LNCAP (cell line): ENCODE data around the gene SLC35D2.

ENCODE experiments used
- TF ChIP-seq, protein P1 (sequence below): fragments of 450-650 bp; IDR thresholded peaks from 2 replicates; pipeline ENCODE4 v1.5.1; 2017; ENCODE audit warnings: mild to moderate bottlenecking

Gene SLC35D2

DNA sequence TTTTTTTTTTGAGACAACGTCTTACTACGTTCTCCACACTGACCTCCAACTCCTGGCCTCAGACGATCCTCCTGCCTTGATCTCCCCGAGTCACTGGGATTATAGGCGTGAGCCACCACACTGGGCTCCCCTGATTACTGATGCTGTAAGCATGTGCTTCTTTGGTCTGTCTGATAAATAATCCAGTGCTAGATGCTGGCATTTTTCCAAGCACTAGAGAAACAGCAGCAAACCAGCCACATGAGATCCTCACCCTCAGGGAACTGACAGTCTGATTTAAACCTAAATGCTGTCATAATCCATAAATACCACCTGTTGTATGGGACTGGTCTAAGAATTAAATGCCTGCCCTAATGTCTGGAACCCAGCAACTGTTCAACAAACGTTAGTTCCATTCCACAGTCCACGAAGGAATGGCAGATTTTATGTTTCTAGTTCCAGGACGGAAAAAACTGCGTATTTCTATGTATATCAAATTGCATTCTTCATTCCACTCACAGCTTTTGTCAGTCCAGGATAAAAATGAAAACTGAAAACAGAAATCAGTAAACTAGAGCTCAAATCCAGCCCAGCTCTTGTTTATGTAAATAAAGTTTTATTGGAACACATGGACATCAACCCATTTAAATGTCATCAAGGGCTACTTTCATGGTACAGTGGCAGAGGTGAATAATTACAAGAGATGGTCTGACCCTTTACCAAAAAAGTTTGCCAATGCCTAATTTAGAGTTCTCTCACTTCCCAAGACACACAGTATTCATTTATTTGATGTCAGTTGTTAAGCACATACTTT, 20.1 kb downstream of the SLC35D2 start:
- TF ChIP-seq, protein P1, sequence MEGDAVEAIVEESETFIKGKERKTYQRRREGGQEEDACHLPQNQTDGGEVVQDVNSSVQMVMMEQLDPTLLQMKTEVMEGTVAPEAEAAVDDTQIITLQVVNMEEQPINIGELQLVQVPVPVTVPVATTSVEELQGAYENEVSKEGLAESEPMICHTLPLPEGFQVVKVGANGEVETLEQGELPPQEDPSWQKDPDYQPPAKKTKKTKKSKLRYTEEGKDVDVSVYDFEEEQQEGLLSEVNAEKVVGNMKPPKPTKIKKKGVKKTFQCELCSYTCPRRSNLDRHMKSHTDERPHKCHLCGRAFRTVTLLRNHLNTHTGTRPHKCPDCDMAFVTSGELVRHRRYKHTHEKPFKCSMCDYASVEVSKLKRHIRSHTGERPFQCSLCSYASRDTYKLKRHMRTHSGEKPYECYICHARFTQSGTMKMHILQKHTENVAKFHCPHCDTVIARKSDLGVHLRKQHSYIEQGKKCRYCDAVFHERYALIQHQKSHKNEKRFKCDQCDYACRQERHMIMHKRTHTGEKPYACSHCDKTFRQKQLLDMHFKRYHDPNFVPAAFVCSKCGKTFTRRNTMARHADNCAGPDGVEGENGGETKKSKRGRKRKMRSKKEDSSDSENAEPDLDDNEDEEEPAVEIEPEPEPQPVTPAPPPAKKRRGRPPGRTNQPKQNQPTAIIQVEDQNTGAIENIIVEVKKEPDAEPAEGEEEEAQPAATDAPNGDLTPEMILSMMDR = no peak

DNA sequence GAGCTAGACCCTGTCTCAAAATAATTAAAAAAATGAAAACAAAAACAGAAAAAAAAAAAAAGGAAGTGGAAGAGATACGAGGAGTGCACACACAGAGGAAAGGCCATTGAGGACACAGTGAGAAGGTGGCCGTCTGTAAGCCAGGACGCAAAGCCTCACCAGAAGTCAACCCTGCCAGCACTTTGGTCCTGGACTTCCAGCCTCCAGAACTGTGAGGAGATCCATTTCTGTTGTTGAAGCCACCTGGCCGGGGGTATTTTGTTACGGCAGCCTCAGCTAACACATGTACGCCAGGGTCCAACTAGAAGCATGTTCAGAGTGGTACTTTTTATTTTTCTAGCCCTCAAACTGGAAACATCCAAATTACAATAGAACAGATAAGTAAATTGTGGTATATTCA, 21.8 kb downstream of the SLC35D2 start:
- TF ChIP-seq, protein P1 = no peak

DNA sequence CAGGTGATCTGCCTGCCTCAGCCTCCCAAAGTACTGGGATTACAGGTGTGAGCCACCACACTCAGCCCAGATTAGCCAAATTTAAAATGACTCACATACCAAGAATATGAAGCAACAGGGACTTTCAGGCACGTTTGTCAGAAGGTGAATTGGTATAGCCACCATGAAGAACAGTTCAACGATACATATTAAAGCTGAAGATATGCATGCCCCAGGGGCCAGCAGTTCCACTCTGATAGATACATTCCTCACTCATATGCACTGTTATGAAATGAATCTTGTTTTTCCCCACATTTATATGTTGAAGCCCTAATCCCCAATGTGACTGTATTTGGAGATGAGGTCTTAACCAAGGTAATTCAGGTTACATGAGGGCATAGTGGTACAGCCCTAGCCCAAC, 22.5 kb downstream of the SLC35D2 start:
- TF ChIP-seq, protein P1 = no peak

DNA sequence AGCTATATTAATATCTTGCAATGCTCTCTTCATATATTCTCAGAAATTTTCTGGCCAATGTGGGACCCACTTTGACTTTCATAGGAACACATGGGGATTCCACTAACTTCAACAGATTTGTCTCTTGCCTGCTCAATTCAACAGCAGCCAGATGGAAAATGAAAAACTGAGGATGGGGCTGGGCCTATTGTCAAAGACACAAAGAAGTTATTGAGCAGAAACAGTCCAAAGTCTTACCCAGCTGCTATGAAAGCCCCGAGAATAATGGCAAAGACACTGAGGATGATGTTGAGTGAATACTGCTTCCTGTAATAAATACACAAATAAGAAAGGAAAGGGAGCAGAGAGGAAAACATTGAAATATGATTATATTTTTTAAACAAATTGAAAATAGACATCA, 32.6 kb downstream of the SLC35D2 start:
- TF ChIP-seq, protein P1 = no peak

DNA sequence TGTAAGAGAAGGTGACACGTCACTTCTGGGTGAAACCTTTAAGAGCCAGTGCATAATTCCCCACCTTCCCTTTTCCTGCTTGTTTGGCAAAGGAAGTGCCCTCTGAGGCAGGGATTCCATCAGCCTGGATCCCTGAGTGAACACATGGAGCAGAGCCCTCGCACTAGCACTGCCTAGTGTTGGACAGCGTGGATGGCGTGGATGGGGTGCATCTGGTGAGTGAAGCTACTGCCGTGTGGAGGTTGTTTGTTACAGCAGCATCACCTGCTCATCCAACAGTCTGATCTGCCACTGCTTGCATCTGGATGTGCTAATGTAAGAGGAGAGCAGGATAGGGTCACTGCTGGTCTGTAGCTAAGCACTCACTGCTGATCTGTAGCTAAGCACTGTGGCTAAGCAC, 35.2 kb downstream of the SLC35D2 start:
- TF ChIP-seq, protein P1 = no peak

DNA sequence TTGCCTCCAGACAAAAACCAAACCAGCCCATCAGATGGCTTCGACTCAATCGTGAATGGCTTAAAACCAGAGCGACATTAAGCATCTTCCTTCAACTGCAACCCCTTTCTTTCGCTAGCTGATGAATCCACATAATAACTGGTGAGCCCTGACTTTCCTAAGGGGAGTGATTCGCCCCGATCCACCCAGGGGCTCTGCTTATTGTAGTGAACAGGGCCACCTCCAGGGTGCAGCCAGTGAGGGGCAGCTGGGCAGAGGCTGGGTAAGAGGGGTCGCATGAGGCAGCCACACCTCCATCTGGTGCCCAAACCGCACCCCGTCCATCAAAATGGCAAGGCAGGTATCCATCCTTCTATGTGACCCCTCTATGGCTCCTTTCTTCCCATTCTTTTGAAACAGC, 38.0 kb downstream of the SLC35D2 start:
- TF ChIP-seq, protein P1 = no peak

DNA sequence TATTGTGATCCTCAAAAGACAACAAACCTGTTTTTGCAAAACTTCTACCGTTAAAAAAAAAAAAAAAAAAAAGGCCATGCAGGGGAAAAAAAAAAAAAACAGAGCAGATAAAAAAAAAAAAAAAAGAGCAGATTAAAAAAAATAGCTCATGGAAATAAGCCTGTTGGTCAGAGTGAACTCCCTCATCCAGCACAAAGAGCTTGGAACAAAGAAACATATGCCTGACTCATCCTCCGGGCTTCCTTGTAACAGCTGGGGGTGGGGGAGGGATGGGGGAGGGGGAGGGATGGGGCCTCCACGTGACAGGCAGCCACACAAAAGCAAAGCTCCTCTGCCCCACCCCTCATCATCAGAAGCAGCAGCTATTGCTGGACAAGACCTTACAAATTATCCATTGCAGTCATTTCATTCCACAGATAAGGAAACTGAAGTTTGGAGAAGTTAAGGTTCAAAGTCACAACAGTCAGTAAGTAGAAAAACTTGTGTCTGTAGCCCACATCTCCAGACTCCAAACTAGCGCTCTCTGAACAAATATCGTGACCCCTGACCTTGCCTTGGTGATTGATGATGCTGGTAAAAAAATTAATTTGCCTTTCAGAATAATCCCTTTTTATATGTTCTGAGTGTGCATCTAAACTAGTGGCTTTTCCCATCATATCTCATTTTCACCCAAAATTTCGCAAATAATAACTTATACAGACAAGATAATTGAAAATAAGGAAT, 38.9 kb downstream of the SLC35D2 start:
- TF ChIP-seq, protein P1 = no peak
